K562 (cell line): ENCODE data around the gene SMC3. TPM values are rescaled to one million over a fixed set of nuclear protein-coding genes. Genes with fewer than 3 reads are reported as not detected.

Experiments
- ATAC-seq: fragments of 200-7000 bp; cut with Tn5 transposase; 3 replicates; pipeline ENCODE4 v1.9.1; 2020; ENCODE audit warnings: moderate library complexity
- BruUV-seq: library from RNA; stranded (reverse); fragments of 400-500 nt; replicated peaks from 2 replicates; lab custom pipeline; 2021; lab: Mats Ljungman, UMichigan
- CTCF ChIA-PET: fragments of 300-600 bp; formaldehyde crosslinking; extraction: SDS; loops from one replicate; lab custom pipeline; 2021; ENCODE audit warnings: low intra/inter-chr PET ratio; lab: Yijun Ruan, JAX
- POLR2A ChIA-PET: fragments of 300-600, 350-650 bp; sonication (Branson Sonifier 250); formaldehyde crosslinking; extraction: SDS; loops from one replicate; lab custom pipeline; 2021; ENCODE audit warnings: antibody characterized with exemption, inconsistent platforms; lab: Yijun Ruan, JAX
- DNase-seq, 4 experiments: peaks; one replicate each; pipeline versions ENCODE4 v3.0.0 to v3.0.0-alpha.2; 2011 to 2018; ENCODE audit warnings: low spot score in 3 of 4, mixed read lengths in 3 of 4; ENCODE audit errors: extremely low read depth in 1 of 4
- FAIRE-seq: peaks from 2 replicates; lab custom pipeline; 2011; peaks lifted over from hg19 to GRCh38; lab: Jason Lieb, UNC
- H2AFZ ChIP-seq: 2 replicates; pipeline ENCODE4 v1.6.0; 2011; ENCODE audit warnings: low read depth, low read length, control low read depth, inconsistent platforms
- H3K27ac ChIP-seq: fragments of 200-600 bp; 3 replicates; pipeline ENCODE4 v1.8.0; 2011; ENCODE audit warnings: low read depth, mild to moderate bottlenecking, control low read depth, inconsistent platforms, low read length, moderate library complexity, mixed read lengths; ENCODE audit errors: extremely low read depth
- H3K27me3 ChIP-seq, 2 experiments: fragments of 300-600 bp in 1 of 2; 2 replicates in 1 of 2; 3 replicates in 1 of 2; pipeline versions ENCODE4 v1.6.0 to v1.8.0; 2011; ENCODE audit warnings: inconsistent platforms in 2 of 2, low read length in 2 of 2, mild to moderate bottlenecking in 1 of 2, mixed read lengths in 1 of 2, moderate library complexity in 1 of 2; ENCODE audit not compliant: control insufficient read depth in 2 of 2, insufficient read depth in 2 of 2
- H3K36me3 ChIP-seq: fragments of 300-600 bp; 3 replicates; pipeline ENCODE4 v1.8.0; 2011; ENCODE audit warnings: mild to moderate bottlenecking, low read length, inconsistent platforms; ENCODE audit not compliant: control insufficient read depth, insufficient read depth
- H3K4me1 ChIP-seq, 2 experiments: fragments of 200-600 bp in 1 of 2; replicated peaks in 1 of 2; 2 replicates in 1 of 2; 3 replicates in 1 of 2; pipeline versions ENCODE4 v1.5.1 to v1.8.0; 2011; ENCODE audit warnings: inconsistent platforms in 2 of 2, low read length in 2 of 2, mild to moderate bottlenecking in 1 of 2, mixed read lengths in 1 of 2, moderate library complexity in 1 of 2; ENCODE audit not compliant: control insufficient read depth in 2 of 2, insufficient read depth in 2 of 2
- H3K4me2 ChIP-seq: 2 replicates; pipeline ENCODE4 v1.6.1; 2011; ENCODE audit warnings: low read length, control low read depth, inconsistent platforms, mixed read lengths; ENCODE audit not compliant: insufficient read depth
- H3K4me3 ChIP-seq: fragments of 200-600 bp; sonication (generic), shearing (Covaris generic); 2 replicates; pipeline ENCODE4 v1.5.1; 2016; ENCODE audit warnings: control low read depth, inconsistent platforms
- H3K79me2 ChIP-seq: fragments of 200-600 bp; 3 replicates; pipeline ENCODE4 v1.8.0; 2011; ENCODE audit warnings: low read length, inconsistent platforms; ENCODE audit not compliant: control insufficient read depth, insufficient read depth
- H3K9ac ChIP-seq, 2 experiments: 2 replicates each; pipeline versions ENCODE4 v1.6.0 to v1.6.1; 2011; ENCODE audit warnings: low read depth in 2 of 2, low read length in 2 of 2, control low read depth in 1 of 2, inconsistent platforms in 1 of 2, mild to moderate bottlenecking in 1 of 2, mixed read lengths in 1 of 2; ENCODE audit not compliant: insufficient read depth in 1 of 2
- H3K9me1 ChIP-seq: one replicate; pipeline ENCODE4 v1.6.0; 2011; ENCODE audit warnings: inconsistent platforms, mild to moderate bottlenecking, low read length, moderate library complexity; ENCODE audit not compliant: control insufficient read depth, insufficient read depth
- H3K9me3 ChIP-seq: replicated peaks from 2 replicates; pipeline ENCODE4 v1.5.1; 2011; ENCODE audit warnings: low read depth, low read length, inconsistent platforms; ENCODE audit not compliant: control insufficient read depth, insufficient read depth
- H4K20me1 ChIP-seq: replicated peaks from 2 replicates; pipeline ENCODE4 v1.6.1; 2011; ENCODE audit warnings: low read length, inconsistent platforms, mixed read lengths; ENCODE audit not compliant: control insufficient read depth, insufficient read depth
- ADNP ChIP-seq: fragments of 200-800 bp; sonication (Bioruptor generic); IDR thresholded peaks from 2 replicates; pipeline ENCODE4 v1.6.1; 2016; ENCODE audit warnings: missing genetic modification characterization, missing compliant biosample characterization
- CBX5 ChIP-seq: IDR thresholded peaks from 2 replicates; pipeline ENCODE4 v1.6.1; 2014; ENCODE audit warnings: low read depth, borderline replicate concordance
- CEBPB ChIP-seq: fragments of 450-650 bp; IDR thresholded peaks from 2 replicates; pipeline ENCODE4 v1.6.1; 2016; ENCODE audit warnings: missing genetic modification characterization, missing compliant biosample characterization
- FOXJ3 ChIP-seq: sonication (generic); formaldehyde crosslinking; IDR thresholded peaks from 2 replicates; pipeline ENCODE4 v1.4.0; 2020; ENCODE audit warnings: mild to moderate bottlenecking, missing genetic modification reagents
- GATAD2A ChIP-seq: fragments of 450-650 bp; IDR thresholded peaks from 2 replicates; pipeline ENCODE4 v1.6.1; 2017
- HIVEP1 ChIP-seq: fragments of 250-450 bp; sonication (Bioruptor Pico); IDR thresholded peaks from 2 replicates; pipeline ENCODE4 v1.4.0; 2020; ENCODE audit warnings: mild to moderate bottlenecking
- KDM1A ChIP-seq, 2 experiments: fragments of 450-650 bp; IDR thresholded peaks; 2 replicates each; pipeline ENCODE4 v1.6.1; 2016; ENCODE audit warnings: mild to moderate bottlenecking in 2 of 2
- MIER1 ChIP-seq: fragments of 450-650 bp; IDR thresholded peaks from 2 replicates; pipeline ENCODE4 v1.6.1; 2016; ENCODE audit warnings: antibody characterized with exemption, mild to moderate bottlenecking, low read depth
- PHF8 ChIP-seq: fragments of 200-600 bp; sonication (generic); IDR thresholded peaks from 2 replicates; pipeline ENCODE4 v1.6.1; 2012; ENCODE audit warnings: mixed run types, mild to moderate bottlenecking, inconsistent platforms, low read length, moderate library complexity, borderline replicate concordance
- RBM25 ChIP-seq: fragments of 200-400 bp; formaldehyde crosslinking; IDR thresholded peaks from 2 replicates; pipeline ENCODE4 v1.6.1; 2018; ENCODE audit warnings: low read length, low read depth, moderate library complexity; ENCODE audit not compliant: severe bottlenecking
- SRSF3 ChIP-seq: fragments of 200-400 bp; formaldehyde crosslinking; IDR thresholded peaks from 2 replicates; pipeline ENCODE4 v1.6.1; 2016; ENCODE audit warnings: mild to moderate bottlenecking, low read length, moderate library complexity; ENCODE audit not compliant: insufficient read depth
- WGBS: fragments of 100-300 bp; shearing (Covaris generic); methylation state at CpG from one replicate; pipeline ENCODE4 v1.1.6; 2016; ENCODE audit warnings: low coverage, mixed read lengths; ENCODE audit not compliant: insufficient coverage; ENCODE audit errors: missing lambda C conversion rate; 5-methylcytosine and 5-hydroxymethylcytosine counted together
- in situ Hi-C: fragments of 300-500 bp; cut with MboI; formaldehyde crosslinking; loops from 4 replicates; pipeline ENCODE4 v1.15.0; 2018; ENCODE audit warnings: inconsistent platforms, mixed read lengths
- intact Hi-C: fragments of 100-400 bp; cut with micrococcal nuclease; formaldehyde crosslinking; loops from 2 replicates; pipeline ENCODE4 v1.14.2; 2022
- polyA plus RNA-seq, 8 experiments: library from polyadenylated mRNA; depleted of rRNA in 4 of 8; stranded (reverse) in 5 of 8; unstranded in 3 of 8; fragments of >200 nt; fragmentation: Nextera tagmentation in 2 of 8; fragmentation: Illumina TruSeq in 1 of 8; extraction: Ambion mirVana in 2 of 8; extraction: Trizol in 1 of 8; gene quantifications; 2 replicates each; pipeline versions ENCODE4 v1.2.1 to v1.2.3, GENCODE V29; 2011 to 2014; ENCODE audit warnings: inconsistent platforms in 1 of 8, missing spikeins in 1 of 8
- total RNA-seq, 7 experiments: library from RNA; depleted of rRNA in 6 of 7; stranded (reverse); fragments of >200 nt in 6 of 7; fragmentation: Illumina TruSeq in 2 of 7; extraction: Trizol in 2 of 7; gene quantifications; 2 replicates each; pipeline versions ENCODE4 v1.2.1 to v1.2.3, GENCODE V29; 2011 to 2021; ENCODE audit warnings: low replicate concordance in 1 of 7
- TF ChIP-seq, protein P1 (sequence below): fragments of 450-650 bp; formaldehyde crosslinking; IDR thresholded peaks from 2 replicates; pipeline ENCODE4 v1.4.0; 2020; ENCODE audit warnings: mild to moderate bottlenecking, mixed read lengths
- TF ChIP-seq, protein P2 (sequence below): sonication (generic); formaldehyde crosslinking; IDR thresholded peaks from 2 replicates; pipeline ENCODE4 v1.5.0; 2020; ENCODE audit warnings: missing genetic modification reagents
- TF ChIP-seq, protein P3 (sequence below): fragments of 450-650 bp; IDR thresholded peaks from 2 replicates; pipeline ENCODE4 v1.6.1; 2016; ENCODE audit warnings: low read depth

Gene SMC3
- total and polyA plus RNA-seq, 9 of the 15 experiments (the other 6 are each of a cell fraction or from before 2014, with no cell fraction given): 21.3 to 62.6 (median 39.3) TPM

DNA sequence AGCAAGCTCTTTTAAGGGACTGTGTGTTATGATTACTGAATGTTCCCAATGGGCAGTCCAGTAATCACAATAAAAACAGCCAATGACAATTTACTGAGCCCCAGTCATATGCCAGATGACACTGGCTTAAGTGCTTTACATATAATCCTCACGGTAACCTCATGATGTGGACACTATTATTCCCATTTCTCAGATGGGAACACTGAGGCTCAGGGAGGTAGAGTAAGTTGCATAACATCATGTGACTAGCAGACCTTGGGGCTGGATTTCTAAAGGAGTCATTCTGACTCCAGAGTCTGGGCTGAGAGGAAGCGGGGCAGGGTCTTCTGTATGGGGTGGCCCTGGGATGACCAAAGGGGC, 69.1 kb downstream of the SMC3 start:
- CTCF ChIA-PET: no interaction called here
- no peak overlapping the region for H3K4me2 ChIP-seq
- FAIRE-seq: no peak
- H3K4me1 ChIP-seq: peaks cover 0 to 11% of the 10 kb centered on the region in 2 experiments; a peak in 3 of 5 replicates
- no peaks in the 10 kb centered on the region for H3K27me3 ChIP-seq
- BruUV-seq: no TSS peak
- no peak overlapping the region for H3K4me3 ChIP-seq
- no peak overlapping the region for H2AFZ ChIP-seq
- no peaks in the 10 kb centered on the region for H3K36me3 ChIP-seq
- H3K9me3 ChIP-seq: no peaks in the 10 kb centered on the region
- ATAC-seq: no peak
- no peaks in the 10 kb centered on the region for H3K79me2 ChIP-seq
- DNase-seq: no peak
- no peaks in the 10 kb centered on the region for H3K9me1 ChIP-seq
- in situ Hi-C loops: no loop called here
- 90% methylated on average over 1 of the region's 2 CpGs for WGBS
- no peaks in the 10 kb centered on the region for H4K20me1 ChIP-seq
- H3K27ac ChIP-seq: no peak overlapping the region
- intact Hi-C loops: no loop called here
- no peak overlapping the region; a peak in 1 of 4 replicates for H3K9ac ChIP-seq
- POLR2A ChIA-PET: interaction anchor here (0.6 to 1.4 kb wide), 3 partner anchors 12 to 22 kb away, joined by 3 to 4 read pairs (median 3); no protein-coding TSS in a partner anchor
- no peak for TF ChIP-seq MIER1
- TF ChIP-seq CEBPB (tag): no peak
- TF ChIP-seq PHF8: no peak
- peak; percentile 62 for TF ChIP-seq ADNP
- TF ChIP-seq GATAD2A: no peak
- TF ChIP-seq, protein P1, sequence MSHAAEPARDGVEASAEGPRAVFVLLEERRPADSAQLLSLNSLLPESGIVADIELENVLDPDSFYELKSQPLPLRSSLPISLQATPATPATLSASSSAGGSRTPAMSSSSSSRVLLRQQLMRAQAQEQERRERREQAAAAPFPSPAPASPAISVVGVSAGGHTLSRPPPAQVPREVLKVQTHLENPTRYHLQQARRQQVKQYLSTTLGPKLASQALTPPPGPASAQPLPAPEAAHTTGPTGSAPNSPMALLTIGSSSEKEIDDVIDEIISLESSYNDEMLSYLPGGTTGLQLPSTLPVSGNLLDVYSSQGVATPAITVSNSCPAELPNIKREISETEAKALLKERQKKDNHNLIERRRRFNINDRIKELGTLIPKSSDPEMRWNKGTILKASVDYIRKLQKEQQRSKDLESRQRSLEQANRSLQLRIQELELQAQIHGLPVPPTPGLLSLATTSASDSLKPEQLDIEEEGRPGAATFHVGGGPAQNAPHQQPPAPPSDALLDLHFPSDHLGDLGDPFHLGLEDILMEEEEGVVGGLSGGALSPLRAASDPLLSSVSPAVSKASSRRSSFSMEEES: 0 out of 2 replicates have a peak, but pooled peaks have one; percentile 1
- TF ChIP-seq HIVEP1 (CRISPR knock-in tag): no peak
- TF ChIP-seq, protein P2, sequence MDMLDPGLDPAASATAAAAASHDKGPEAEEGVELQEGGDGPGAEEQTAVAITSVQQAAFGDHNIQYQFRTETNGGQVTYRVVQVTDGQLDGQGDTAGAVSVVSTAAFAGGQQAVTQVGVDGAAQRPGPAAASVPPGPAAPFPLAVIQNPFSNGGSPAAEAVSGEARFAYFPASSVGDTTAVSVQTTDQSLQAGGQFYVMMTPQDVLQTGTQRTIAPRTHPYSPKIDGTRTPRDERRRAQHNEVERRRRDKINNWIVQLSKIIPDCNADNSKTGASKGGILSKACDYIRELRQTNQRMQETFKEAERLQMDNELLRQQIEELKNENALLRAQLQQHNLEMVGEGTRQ (CRISPR knock-in tag): no peak
- peak; percentile 90 for TF ChIP-seq RBM25
- TF ChIP-seq CBX5: no peak
- TF ChIP-seq, protein P3, sequence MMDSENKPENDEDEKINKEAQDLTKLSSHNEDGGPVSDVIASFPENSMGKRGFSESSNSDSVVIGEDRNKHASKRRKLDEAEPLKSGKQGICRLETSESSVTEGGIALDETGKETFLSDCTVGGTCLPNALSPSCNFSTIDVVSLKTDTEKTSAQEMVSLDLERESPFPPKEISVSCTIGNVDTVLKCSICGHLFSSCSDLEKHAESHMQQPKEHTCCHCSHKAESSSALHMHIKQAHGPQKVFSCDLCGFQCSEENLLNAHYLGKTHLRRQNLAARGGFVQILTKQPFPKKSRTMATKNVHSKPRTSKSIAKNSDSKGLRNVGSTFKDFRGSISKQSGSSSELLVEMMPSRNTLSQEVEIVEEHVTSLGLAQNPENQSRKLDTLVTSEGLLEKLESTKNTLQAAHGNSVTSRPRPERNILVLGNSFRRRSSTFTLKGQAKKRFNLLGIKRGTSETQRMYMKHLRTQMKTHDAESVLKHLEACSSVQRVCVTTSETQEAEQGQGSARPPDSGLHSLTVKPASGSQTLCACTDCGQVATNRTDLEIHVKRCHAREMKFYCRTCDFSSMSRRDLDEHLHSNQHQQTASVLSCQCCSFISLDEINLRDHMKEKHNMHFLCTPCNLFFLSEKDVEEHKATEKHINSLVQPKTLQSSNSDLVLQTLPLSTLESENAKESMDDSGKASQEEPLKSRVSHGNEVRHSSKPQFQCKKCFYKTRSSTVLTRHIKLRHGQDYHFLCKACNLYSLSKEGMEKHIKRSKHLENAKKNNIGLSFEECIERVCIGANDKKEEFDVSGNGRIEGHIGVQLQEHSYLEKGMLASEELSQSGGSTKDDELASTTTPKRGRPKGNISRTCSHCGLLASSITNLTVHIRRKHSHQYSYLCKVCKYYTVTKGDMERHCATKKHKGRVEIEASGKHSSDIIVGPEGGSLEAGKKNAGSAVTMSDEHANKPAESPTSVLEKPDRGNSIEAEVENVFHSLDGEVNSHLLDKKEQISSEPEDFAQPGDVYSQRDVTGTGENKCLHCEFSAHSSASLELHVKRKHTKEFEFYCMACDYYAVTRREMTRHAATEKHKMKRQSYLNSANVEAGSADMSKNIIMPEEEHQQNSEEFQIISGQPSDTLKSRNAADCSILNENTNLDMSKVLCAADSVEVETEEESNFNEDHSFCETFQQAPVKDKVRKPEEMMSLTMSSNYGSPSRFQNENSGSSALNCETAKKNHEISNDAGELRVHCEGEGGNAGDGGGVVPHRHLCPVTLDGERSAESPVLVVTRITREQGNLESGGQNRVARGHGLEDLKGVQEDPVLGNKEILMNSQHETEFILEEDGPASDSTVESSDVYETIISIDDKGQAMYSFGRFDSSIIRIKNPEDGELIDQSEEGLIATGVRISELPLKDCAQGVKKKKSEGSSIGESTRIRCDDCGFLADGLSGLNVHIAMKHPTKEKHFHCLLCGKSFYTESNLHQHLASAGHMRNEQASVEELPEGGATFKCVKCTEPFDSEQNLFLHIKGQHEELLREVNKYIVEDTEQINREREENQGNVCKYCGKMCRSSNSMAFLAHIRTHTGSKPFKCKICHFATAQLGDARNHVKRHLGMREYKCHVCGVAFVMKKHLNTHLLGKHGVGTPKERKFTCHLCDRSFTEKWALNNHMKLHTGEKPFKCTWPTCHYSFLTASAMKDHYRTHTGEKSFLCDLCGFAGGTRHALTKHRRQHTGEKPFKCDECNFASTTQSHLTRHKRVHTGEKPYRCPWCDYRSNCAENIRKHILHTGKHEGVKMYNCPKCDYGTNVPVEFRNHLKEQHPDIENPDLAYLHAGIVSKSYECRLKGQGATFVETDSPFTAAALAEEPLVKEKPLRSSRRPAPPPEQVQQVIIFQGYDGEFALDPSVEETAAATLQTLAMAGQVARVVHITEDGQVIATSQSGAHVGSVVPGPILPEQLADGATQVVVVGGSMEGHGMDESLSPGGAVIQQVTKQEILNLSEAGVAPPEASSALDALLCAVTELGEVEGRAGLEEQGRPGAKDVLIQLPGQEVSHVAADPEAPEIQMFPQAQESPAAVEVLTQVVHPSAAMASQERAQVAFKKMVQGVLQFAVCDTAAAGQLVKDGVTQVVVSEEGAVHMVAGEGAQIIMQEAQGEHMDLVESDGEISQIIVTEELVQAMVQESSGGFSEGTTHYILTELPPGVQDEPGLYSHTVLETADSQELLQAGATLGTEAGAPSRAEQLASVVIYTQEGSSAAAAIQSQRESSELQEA: no peak
- TF ChIP-seq FOXJ3: no peak
- no peak for TF ChIP-seq SRSF3
- TF ChIP-seq KDM1A (IDR thresholded peaks at IDR 0.05): peak; percentile 72 to 76
